A549 (cell line): ENCODE data around the gene HOMER2. TPM values are rescaled to one million over a fixed set of nuclear protein-coding genes. Genes with fewer than 3 reads are reported as not detected.

Experiments
- ATAC-seq, 2 experiments: fragments of 200-7000 bp in 1 of 2; fragments of >200 bp in 1 of 2; cut with Nextera tagmentation in 1 of 2; cut with Tn5 transposase in 1 of 2; 3 replicates each; pipeline versions ENCODE4 v1.8.0 to v1.9.1; 2018 to 2020; ENCODE audit warnings: mild to moderate bottlenecking in 1 of 2, moderate library complexity in 1 of 2
- CTCF ChIA-PET: fragments of 300-600 bp; sonication (Branson Sonifier 250); formaldehyde crosslinking; extraction: SDS; loops from one replicate; lab custom pipeline; 2021; ENCODE audit warnings: antibody characterized with exemption, inconsistent platforms; lab: Yijun Ruan, JAX
- POLR2A ChIA-PET: fragments of 350-600 bp; formaldehyde crosslinking; extraction: SDS; loops from one replicate; lab custom pipeline; 2021; ENCODE audit warnings: antibody characterized with exemption, inconsistent platforms; lab: Yijun Ruan, JAX
- DNase-seq, 2 experiments: peaks; one replicate each; pipeline versions ENCODE4 v3.0.0 to v3.0.0-alpha.2; 2011 to 2016; ENCODE audit warnings: low read depth in 1 of 2, low spot score in 1 of 2
- FAIRE-seq: peaks from 2 replicates; lab custom pipeline; 2011; peaks lifted over from hg19 to GRCh38; lab: Jason Lieb, UNC
- H3K27ac ChIP-seq, 2 experiments: fragments of >200 bp; sonication (Bioruptor Twin); formaldehyde crosslinking; 3 replicates each; pipeline ENCODE4 v1.5.1; 2016 to 2017
- H3K4me1 ChIP-seq: fragments of >200 bp; sonication (Bioruptor Twin); formaldehyde crosslinking; 3 replicates; pipeline ENCODE4 v1.6.1; 2016
- H3K4me2 ChIP-seq: fragments of >200 bp; sonication (Bioruptor Twin); formaldehyde crosslinking; 3 replicates; pipeline ENCODE4 v1.6.1; 2016
- H3K4me3 ChIP-seq: fragments of >200 bp; sonication (Bioruptor Twin); formaldehyde crosslinking; 3 replicates; pipeline ENCODE4 v1.5.1; 2016
- H3K9me3 ChIP-seq: fragments of >200 bp; sonication (Bioruptor Twin); formaldehyde crosslinking; 3 replicates; pipeline ENCODE4 v1.6.1; 2016
- BHLHE40 ChIP-seq: IDR thresholded peaks from 2 replicates; pipeline ENCODE4 v1.6.1; 2012; ENCODE audit warnings: low read depth, low read length, inconsistent platforms
- CEBPB ChIP-seq, 2 experiments: fragments of >200 bp in 1 of 2; sonication (Bioruptor Twin) in 1 of 2; formaldehyde crosslinking in 1 of 2; IDR thresholded peaks; 2 replicates each; pipeline ENCODE4 v1.6.1; 2012 to 2016
- CHD4 ChIP-seq: fragments of 200-600 bp; sonication (generic); IDR thresholded peaks from 2 replicates; pipeline ENCODE4 v1.6.1; 2016; ENCODE audit warnings: antibody characterized with exemption, mild to moderate bottlenecking, borderline replicate concordance
- EHF ChIP-seq: fragments of 250-450 bp; sonication (Bioruptor Pico); IDR thresholded peaks from 2 replicates; pipeline ENCODE4 v1.5.0; 2020; ENCODE audit warnings: mild to moderate bottlenecking
- EP300 ChIP-seq, 2 experiments: fragments of >200 bp; sonication (Bioruptor Twin); formaldehyde crosslinking; IDR thresholded peaks; 2 replicates in 1 of 2; 3 replicates in 1 of 2; pipeline ENCODE4 v1.6.1; 2016 to 2017
- KDM1A ChIP-seq: fragments of 200-600 bp; sonication (generic); IDR thresholded peaks from 2 replicates; pipeline ENCODE4 v1.6.1; 2016; ENCODE audit warnings: low read depth, mild to moderate bottlenecking
- MAFK ChIP-seq: fragments of 450-650 bp; IDR thresholded peaks from 2 replicates; pipeline ENCODE4 v1.6.1; 2014; ENCODE audit not compliant: partially characterized antibody
- MAZ ChIP-seq: fragments of 150-350 bp; IDR thresholded peaks from 2 replicates; pipeline ENCODE4 v1.6.1; 2014; ENCODE audit warnings: antibody characterized with exemption, low read depth, low read length, borderline replicate concordance
- MYC ChIP-seq: IDR thresholded peaks from 2 replicates; pipeline ENCODE4 v1.6.1; 2012; ENCODE audit warnings: mild to moderate bottlenecking, inconsistent platforms, low read length, improper control_type of control experiment, borderline replicate concordance
- POLR2AphosphoS2 ChIP-seq: conservative IDR thresholded peaks from 2 replicates; pipeline ENCODE4 v1.6.1; 2012; ENCODE audit warnings: low read length, improper control_type of control experiment, inconsistent platforms
- RAD21 ChIP-seq, 2 experiments: fragments of >200 bp in 1 of 2; sonication (Bioruptor Twin) in 1 of 2; formaldehyde crosslinking in 1 of 2; IDR thresholded peaks in 1 of 2; conservative IDR thresholded peaks in 1 of 2; 2 replicates in 1 of 2; 3 replicates in 1 of 2; pipeline ENCODE4 v1.6.1; 2012 to 2018; ENCODE audit warnings: inconsistent platforms in 1 of 2
- RFX5 ChIP-seq: fragments of 450-650 bp; IDR thresholded peaks from 2 replicates; pipeline ENCODE4 v1.7.1; 2014; ENCODE audit warnings: antibody characterized with exemption, mild to moderate bottlenecking, moderate library complexity
- SMC3 ChIP-seq: fragments of >200 bp; sonication (Bioruptor Twin); formaldehyde crosslinking; IDR thresholded peaks from 3 replicates; pipeline ENCODE4 v1.6.1; 2018; ENCODE audit warnings: inconsistent platforms
- TFCP2L1 ChIP-seq: fragments of 250-450 bp; sonication (Bioruptor Pico); IDR thresholded peaks from 2 replicates; pipeline ENCODE4 v1.5.0; 2021; ENCODE audit warnings: mild to moderate bottlenecking
- ZC3H11A ChIP-seq: fragments of 450-650 bp; IDR thresholded peaks from 2 replicates; pipeline ENCODE4 v1.6.1; 2014; ENCODE audit warnings: antibody characterized with exemption, mild to moderate bottlenecking
- ZSCAN20 ChIP-seq: fragments of 250-450 bp; sonication (Bioruptor Pico); IDR thresholded peaks from 2 replicates; pipeline ENCODE4 v1.8.0; 2022; ENCODE audit warnings: mild to moderate bottlenecking, moderate library complexity
- WGBS: methylation state at CpG from one replicate; pipeline ENCODE4 v1.1.6; 2017; ENCODE audit errors: missing lambda C conversion rate; 5-methylcytosine and 5-hydroxymethylcytosine counted together
- polyA plus RNA-seq, 4 experiments: library from polyadenylated mRNA; depleted of rRNA in 3 of 4; stranded (reverse); fragments of >200 nt; fragmentation: RNase III in 1 of 4; extraction: RNeasy Plus Mini Kit Qiagen cat#74134 plus additional on column Dnase treatment in 1 of 4; gene quantifications; 2 replicates in 3 of 4; 3 replicates in 1 of 4; pipeline ENCODE4 v1.2.3, GENCODE V29; 2011 to 2017
- TF ChIP-seq, protein P1 (sequence below): IDR thresholded peaks from 2 replicates; pipeline ENCODE4 v1.6.1; 2012
- TF ChIP-seq, protein P2 (sequence below): fragments of 250-450 bp; sonication (Bioruptor Pico); IDR thresholded peaks from 2 replicates; pipeline ENCODE4 v1.5.0; 2020; ENCODE audit warnings: low read depth, mild to moderate bottlenecking, moderate library complexity
- TF ChIP-seq, protein P3 (sequence below): fragments of 450-650 bp; IDR thresholded peaks from 2 replicates; pipeline ENCODE4 v1.6.1; 2014; ENCODE audit warnings: antibody characterized with exemption
- TF ChIP-seq, protein P4 (sequence below): IDR thresholded peaks from 2 replicates; pipeline ENCODE4 v1.6.1; 2012
- TF ChIP-seq, protein P5 (sequence below): fragments of >200 bp; sonication (Bioruptor Twin); formaldehyde crosslinking; IDR thresholded peaks from 3 replicates; pipeline ENCODE4 v1.6.1; 2016
- TF ChIP-seq, protein P6 (sequence below): fragments of 200-600 bp; sonication (generic); IDR thresholded peaks from 2 replicates; pipeline ENCODE4 v1.6.1; 2016; ENCODE audit warnings: antibody characterized with exemption, mild to moderate bottlenecking, moderate library complexity

HOMER2 gene
- polyA plus RNA-seq, 2 of the 4 experiments (the other 2 are of a cell fraction) = 9.4 to 15.4 TPM

DNA sequence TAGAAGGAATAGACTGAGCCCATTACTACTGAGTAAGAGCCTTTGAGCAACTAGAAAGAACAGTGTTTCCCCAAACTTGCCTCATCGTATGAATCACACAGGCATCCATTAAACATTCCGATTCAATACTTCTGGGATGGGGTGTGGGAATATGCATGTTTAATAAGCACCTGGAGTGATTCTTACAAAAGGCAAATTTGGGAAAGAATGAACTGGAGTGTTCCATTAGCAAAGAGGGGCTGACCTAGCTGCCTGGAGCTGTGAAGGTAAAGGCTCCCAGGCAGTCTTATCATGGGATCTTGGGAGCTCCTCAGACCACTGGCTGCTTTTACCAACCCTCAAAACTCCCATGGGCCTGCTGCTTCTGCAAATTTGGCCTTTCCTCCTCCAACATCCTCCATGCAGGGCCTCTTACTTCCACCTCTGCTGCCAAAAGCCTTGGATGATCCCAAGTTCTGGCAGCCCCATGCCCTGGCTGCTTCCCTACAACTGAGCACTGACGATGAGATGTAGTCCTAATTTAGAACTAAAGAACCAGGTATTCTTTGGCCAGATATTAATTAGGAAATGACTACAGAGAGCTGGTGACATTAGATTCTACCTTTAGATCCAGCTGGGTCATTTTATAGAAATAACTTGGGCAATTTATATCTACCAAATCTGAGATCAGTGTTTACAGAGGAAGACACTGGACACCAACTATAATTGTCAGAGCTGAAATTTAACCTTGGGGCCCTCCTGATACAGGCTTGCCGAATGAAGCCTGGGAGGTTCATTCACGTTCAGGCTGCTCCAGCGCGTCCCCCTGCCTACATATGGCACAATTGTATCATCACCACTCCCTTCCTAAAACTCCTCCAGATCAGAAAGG is 11.2 kb upstream of the HOMER2 start:
- H3K27ac ChIP-seq = no peak overlapping the region
- TF ChIP-seq ZC3H11A = no peak
- no peak for TF ChIP-seq MAFK
- TF ChIP-seq, protein P1, sequence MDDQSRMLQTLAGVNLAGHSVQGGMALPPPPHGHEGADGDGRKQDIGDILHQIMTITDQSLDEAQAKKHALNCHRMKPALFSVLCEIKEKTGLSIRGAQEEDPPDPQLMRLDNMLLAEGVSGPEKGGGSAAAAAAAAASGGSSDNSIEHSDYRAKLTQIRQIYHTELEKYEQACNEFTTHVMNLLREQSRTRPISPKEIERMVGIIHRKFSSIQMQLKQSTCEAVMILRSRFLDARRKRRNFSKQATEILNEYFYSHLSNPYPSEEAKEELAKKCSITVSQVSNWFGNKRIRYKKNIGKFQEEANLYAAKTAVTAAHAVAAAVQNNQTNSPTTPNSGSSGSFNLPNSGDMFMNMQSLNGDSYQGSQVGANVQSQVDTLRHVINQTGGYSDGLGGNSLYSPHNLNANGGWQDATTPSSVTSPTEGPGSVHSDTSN = no peak
- TF ChIP-seq, protein P2, sequence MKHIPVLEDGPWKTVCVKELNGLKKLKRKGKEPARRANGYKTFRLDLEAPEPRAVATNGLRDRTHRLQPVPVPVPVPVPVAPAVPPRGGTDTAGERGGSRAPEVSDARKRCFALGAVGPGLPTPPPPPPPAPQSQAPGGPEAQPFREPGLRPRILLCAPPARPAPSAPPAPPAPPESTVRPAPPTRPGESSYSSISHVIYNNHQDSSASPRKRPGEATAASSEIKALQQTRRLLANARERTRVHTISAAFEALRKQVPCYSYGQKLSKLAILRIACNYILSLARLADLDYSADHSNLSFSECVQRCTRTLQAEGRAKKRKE (CRISPR knock-in tag) = no peak
- no peak for TF ChIP-seq EP300 (IDR thresholded peaks at IDR 0.05)
- TF ChIP-seq TFCP2L1 (CRISPR knock-in tag) = no peak
- TF ChIP-seq, protein P3, sequence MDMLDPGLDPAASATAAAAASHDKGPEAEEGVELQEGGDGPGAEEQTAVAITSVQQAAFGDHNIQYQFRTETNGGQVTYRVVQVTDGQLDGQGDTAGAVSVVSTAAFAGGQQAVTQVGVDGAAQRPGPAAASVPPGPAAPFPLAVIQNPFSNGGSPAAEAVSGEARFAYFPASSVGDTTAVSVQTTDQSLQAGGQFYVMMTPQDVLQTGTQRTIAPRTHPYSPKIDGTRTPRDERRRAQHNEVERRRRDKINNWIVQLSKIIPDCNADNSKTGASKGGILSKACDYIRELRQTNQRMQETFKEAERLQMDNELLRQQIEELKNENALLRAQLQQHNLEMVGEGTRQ = no peak
- TF ChIP-seq CEBPB (IDR thresholded peaks at IDR 0.05) = no peak
- TF ChIP-seq SMC3 = no peak
- no peak for TF ChIP-seq RFX5
- TF ChIP-seq MYC = no peak
- H3K9me3 ChIP-seq = no peaks in the 10 kb centered on the region
- no peak for FAIRE-seq
- POLR2A ChIA-PET = no interaction called here
- no peaks in the 10 kb centered on the region for H3K4me1 ChIP-seq
- no peak for DNase-seq
- no peak overlapping the region for H3K4me3 ChIP-seq
- CTCF ChIA-PET = interaction anchor here (1.1 to 2.1 kb wide), 2 partner anchors 37 to 114 kb away, joined by 3 to 7 read pairs; no protein-coding TSS in a partner anchor
- H3K4me2 ChIP-seq = no peak overlapping the region
- 85% methylated on average over 7 of the region's 7 CpGs for WGBS
- ATAC-seq = no peak

DNA sequence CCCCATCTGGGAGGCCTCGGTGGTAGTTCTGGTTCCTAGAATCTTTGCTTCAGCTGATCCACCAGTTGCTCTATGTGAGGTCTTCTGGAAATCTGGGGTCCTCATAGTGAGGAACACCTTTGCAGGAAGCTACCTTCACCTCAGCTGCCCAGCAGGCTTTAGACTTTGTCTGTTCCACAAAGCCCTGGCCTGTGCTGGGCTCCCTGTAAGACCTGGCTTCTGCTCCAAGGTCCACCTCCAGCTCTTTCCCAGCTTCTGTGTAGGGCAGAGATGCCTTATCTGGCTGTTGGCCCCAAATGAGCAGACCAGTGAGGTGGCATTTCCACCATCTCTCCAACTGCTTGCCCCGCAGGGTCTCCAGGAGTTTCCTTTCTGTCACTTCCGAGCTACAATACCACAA is 8.2 kb upstream of the HOMER2 start:
- DNase-seq = no peak
- Histone ChIP-seq H3K4me1 (no peaks in the 10 kb centered on the region), H3K9me3 (no peaks in the 10 kb centered on the region)
- WGBS = 78% methylated on average over 3 of the region's 3 CpGs
- POLR2A ChIA-PET = no interaction called here
- TF ChIP-seq, protein P3 = no peak
- TF ChIP-seq, protein P4, sequence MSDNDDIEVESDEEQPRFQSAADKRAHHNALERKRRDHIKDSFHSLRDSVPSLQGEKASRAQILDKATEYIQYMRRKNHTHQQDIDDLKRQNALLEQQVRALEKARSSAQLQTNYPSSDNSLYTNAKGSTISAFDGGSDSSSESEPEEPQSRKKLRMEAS = no peak
- TF ChIP-seq KDM1A (no peak), EHF (CRISPR knock-in tag) (no peak), MAZ (no peak), RAD21 (conservative IDR thresholded peaks at IDR 0.05 in 1 of 2, IDR thresholded peaks at IDR 0.05 in 1 of 2) (no peak), EP300 (IDR thresholded peaks at IDR 0.05) (no peak), ZSCAN20 (CRISPR knock-in tag) (no peak), POLR2AphosphoS2 (no peak), CHD4 (no peak), BHLHE40 (no peak)
- TF ChIP-seq, protein P5, sequence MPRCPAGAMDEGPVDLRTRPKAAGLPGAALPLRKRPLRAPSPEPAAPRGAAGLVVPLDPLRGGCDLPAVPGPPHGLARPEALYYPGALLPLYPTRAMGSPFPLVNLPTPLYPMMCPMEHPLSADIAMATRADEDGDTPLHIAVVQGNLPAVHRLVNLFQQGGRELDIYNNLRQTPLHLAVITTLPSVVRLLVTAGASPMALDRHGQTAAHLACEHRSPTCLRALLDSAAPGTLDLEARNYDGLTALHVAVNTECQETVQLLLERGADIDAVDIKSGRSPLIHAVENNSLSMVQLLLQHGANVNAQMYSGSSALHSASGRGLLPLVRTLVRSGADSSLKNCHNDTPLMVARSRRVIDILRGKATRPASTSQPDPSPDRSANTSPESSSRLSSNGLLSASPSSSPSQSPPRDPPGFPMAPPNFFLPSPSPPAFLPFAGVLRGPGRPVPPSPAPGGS = no peak
- TF ChIP-seq, protein P6, sequence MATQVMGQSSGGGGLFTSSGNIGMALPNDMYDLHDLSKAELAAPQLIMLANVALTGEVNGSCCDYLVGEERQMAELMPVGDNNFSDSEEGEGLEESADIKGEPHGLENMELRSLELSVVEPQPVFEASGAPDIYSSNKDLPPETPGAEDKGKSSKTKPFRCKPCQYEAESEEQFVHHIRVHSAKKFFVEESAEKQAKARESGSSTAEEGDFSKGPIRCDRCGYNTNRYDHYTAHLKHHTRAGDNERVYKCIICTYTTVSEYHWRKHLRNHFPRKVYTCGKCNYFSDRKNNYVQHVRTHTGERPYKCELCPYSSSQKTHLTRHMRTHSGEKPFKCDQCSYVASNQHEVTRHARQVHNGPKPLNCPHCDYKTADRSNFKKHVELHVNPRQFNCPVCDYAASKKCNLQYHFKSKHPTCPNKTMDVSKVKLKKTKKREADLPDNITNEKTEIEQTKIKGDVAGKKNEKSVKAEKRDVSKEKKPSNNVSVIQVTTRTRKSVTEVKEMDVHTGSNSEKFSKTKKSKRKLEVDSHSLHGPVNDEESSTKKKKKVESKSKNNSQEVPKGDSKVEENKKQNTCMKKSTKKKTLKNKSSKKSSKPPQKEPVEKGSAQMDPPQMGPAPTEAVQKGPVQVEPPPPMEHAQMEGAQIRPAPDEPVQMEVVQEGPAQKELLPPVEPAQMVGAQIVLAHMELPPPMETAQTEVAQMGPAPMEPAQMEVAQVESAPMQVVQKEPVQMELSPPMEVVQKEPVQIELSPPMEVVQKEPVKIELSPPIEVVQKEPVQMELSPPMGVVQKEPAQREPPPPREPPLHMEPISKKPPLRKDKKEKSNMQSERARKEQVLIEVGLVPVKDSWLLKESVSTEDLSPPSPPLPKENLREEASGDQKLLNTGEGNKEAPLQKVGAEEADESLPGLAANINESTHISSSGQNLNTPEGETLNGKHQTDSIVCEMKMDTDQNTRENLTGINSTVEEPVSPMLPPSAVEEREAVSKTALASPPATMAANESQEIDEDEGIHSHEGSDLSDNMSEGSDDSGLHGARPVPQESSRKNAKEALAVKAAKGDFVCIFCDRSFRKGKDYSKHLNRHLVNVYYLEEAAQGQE = no peak
- TF ChIP-seq, protein P2 (CRISPR knock-in tag) = no peak
- TF ChIP-seq, protein P1 = no peak
- TF ChIP-seq, all 56 proteins: peak for 0
- ATAC-seq = no peak; a peak in 1 of 6 replicates
- Histone ChIP-seq H3K4me2 (no peak overlapping the region), H3K27ac (no peak overlapping the region), H3K4me3 (no peak overlapping the region)
- no peak for FAIRE-seq
- CTCF ChIA-PET = interaction anchor here (1.0 kb wide), 1 partner anchor 40 kb away, joined by 4 read pairs; no protein-coding TSS in a partner anchor
